ENCODE data around the gene ITPK1. TPM values are rescaled to one million over a fixed set of nuclear protein-coding genes. Genes with fewer than 3 reads are reported as not detected.

ITPK1 gene
- total RNA-seq, 2 donors from 2014 or later = 53.8 to 85.0 TPM

DNA sequence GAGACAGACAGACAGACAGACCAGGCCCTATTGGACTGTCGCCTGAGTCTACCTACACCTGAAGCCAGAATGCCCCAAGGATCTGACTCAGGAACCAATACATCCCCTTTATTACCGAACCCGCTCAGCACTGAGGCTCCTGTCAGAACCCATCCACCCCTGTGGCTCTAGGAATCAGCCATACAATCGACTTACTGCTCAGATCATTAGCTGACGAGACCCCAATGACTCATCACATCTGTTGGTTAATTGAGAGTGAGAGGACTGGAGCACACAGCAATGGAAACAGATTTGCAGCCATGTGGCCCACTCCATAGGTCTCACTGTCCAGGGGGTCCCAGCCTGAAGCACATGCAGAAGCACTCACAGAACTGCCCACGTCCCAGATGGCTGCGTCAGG, 15.2 kb downstream of the ITPK1 start:
- no peak overlapping the region for H3K27ac ChIP-seq
- TF ChIP-seq, protein P1, sequence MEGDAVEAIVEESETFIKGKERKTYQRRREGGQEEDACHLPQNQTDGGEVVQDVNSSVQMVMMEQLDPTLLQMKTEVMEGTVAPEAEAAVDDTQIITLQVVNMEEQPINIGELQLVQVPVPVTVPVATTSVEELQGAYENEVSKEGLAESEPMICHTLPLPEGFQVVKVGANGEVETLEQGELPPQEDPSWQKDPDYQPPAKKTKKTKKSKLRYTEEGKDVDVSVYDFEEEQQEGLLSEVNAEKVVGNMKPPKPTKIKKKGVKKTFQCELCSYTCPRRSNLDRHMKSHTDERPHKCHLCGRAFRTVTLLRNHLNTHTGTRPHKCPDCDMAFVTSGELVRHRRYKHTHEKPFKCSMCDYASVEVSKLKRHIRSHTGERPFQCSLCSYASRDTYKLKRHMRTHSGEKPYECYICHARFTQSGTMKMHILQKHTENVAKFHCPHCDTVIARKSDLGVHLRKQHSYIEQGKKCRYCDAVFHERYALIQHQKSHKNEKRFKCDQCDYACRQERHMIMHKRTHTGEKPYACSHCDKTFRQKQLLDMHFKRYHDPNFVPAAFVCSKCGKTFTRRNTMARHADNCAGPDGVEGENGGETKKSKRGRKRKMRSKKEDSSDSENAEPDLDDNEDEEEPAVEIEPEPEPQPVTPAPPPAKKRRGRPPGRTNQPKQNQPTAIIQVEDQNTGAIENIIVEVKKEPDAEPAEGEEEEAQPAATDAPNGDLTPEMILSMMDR (IDR thresholded peaks at IDR 0.05) = no peak
- H3K4me3 ChIP-seq = no peak overlapping the region
- DNase-seq (ENCODE audit: low spot score) = no peak
- no peaks in the 10 kb centered on the region for H3K36me3 ChIP-seq
- H3K27me3 ChIP-seq (replicated peaks; ENCODE audit: insufficient read depth) = no peaks in the 10 kb centered on the region
- no peaks in the 10 kb centered on the region for H3K9me3 ChIP-seq
- H3K4me1 ChIP-seq (ENCODE audit: control insufficient read depth in 1 of 2, low read depth in 2 of 2) = peaks cover 0 to 13% of the 10 kb centered on the region in 2 donors
- ATAC-seq (ENCODE audit: insufficient number of reproducible peaks, low FRiP score, low read depth) = no peak

GRCh38 chr14:93100100-93100499, 15.6 kb downstream of the ITPK1 start:
- Histone ChIP-seq H3K4me1 (ENCODE audit: control insufficient read depth in 1 of 2, low read depth in 2 of 2) (peaks cover 0 to 13% of the 10 kb centered on the region in 2 donors), H3K36me3 (no peaks in the 10 kb centered on the region)
- no peak for ATAC-seq (ENCODE audit: insufficient number of reproducible peaks, low FRiP score, low read depth)

GRCh38 chr14:93099643-93100042, 16.1 kb downstream of the ITPK1 start:
- TF ChIP-seq, protein P1 (IDR thresholded peaks at IDR 0.05) = no peak
- Histone ChIP-seq H3K9me3 (no peaks in the 10 kb centered on the region), H3K4me3 (no peak overlapping the region), H3K27me3 (replicated peaks; ENCODE audit: insufficient read depth) (no peaks in the 10 kb centered on the region), H3K27ac (no peak overlapping the region), H3K36me3 (no peaks in the 10 kb centered on the region), H3K4me1 (ENCODE audit: control insufficient read depth in 1 of 2, low read depth in 2 of 2) (peaks cover 0 to 13% of the 10 kb centered on the region in 2 donors)
- ATAC-seq (ENCODE audit: insufficient number of reproducible peaks, low FRiP score, low read depth) (no peak), DNase-seq (ENCODE audit: low spot score) (no peak)

More at GRCh38 chr14:93100100-93100499, 15.6 kb downstream of the ITPK1 start:
- no peak for DNase-seq (ENCODE audit: low spot score)
- TF ChIP-seq, protein P1 (IDR thresholded peaks at IDR 0.05) = no peak
- H3K27me3 ChIP-seq (replicated peaks; ENCODE audit: insufficient read depth) = no peaks in the 10 kb centered on the region
- H3K9me3 ChIP-seq = no peaks in the 10 kb centered on the region
- H3K4me3 ChIP-seq = no peak overlapping the region
- H3K27ac ChIP-seq = no peak overlapping the region

GRCh38 chr14:93099196-93099595, 16.5 kb downstream of the ITPK1 start:
- H3K4me1 ChIP-seq (ENCODE audit: control insufficient read depth in 1 of 2, low read depth in 2 of 2) = peaks cover 0 to 13% of the 10 kb centered on the region in 2 donors
- no peak overlapping the region for H3K27ac ChIP-seq
- DNase-seq (ENCODE audit: low spot score) (no peak), ATAC-seq (ENCODE audit: insufficient number of reproducible peaks, low FRiP score, low read depth) (no peak)
- H3K9me3 ChIP-seq = no peaks in the 10 kb centered on the region
- no peaks in the 10 kb centered on the region for H3K27me3 ChIP-seq (replicated peaks; ENCODE audit: insufficient read depth)
- no peaks in the 10 kb centered on the region for H3K36me3 ChIP-seq
- TF ChIP-seq, protein P1 (IDR thresholded peaks at IDR 0.05) = no peak
- H3K4me3 ChIP-seq = no peak overlapping the region

- no peak for ATAC-seq (ENCODE audit: insufficient number of reproducible peaks, low FRiP score, low read depth)
These were observed 18.9 kb downstream of the ITPK1 start for GRCh38 chr14:93096691-93097322.

More at GRCh38 chr14:93096691-93097322, 18.9 kb downstream of the ITPK1 start:
- TF ChIP-seq, protein P1 (IDR thresholded peaks at IDR 0.05) = no peak
- Histone ChIP-seq H3K4me3 (no peak overlapping the region), H3K9me3 (no peaks in the 10 kb centered on the region), H3K27ac (no peak overlapping the region), H3K4me1 (ENCODE audit: control insufficient read depth in 1 of 2, low read depth in 2 of 2) (peaks cover 0 to 28% of the 10 kb centered on the region in 2 donors), H3K27me3 (replicated peaks; ENCODE audit: insufficient read depth) (no peaks in the 10 kb centered on the region), H3K36me3 (no peaks in the 10 kb centered on the region)
- no peak for DNase-seq (ENCODE audit: low spot score)
